ENCODE results near the gene ZFAND6.

GRCh38 chr15:80141916-80142598 lies 82.6 kb downstream of the ZFAND6 start:
- TF ChIP-seq CTCF (conservative IDR thresholded peaks at IDR 0.05 in 1 of 2, IDR thresholded peaks at IDR 0.05 in 1 of 2; ENCODE audit: extremely low read depth in 1 of 2, insufficient read depth in 1 of 2, low read depth in 1 of 2, low read length in 2 of 2) = no peak
- no peak for TF ChIP-seq EZH2 (IDR thresholded peaks at IDR 0.05; ENCODE audit: borderline replicate concordance, low read length)

Data from mammary epithelial cell (primary cell).